A375 (cell line): ENCODE results near the gene SPANXN2. TPM values are rescaled to one million over a fixed set of nuclear protein-coding genes. Genes with fewer than 3 reads are reported as not detected.

Experiments
- total RNA-seq: library from RNA; depleted of rRNA; stranded (reverse); fragments of >200 nt; shearing (Covaris generic); gene quantifications from 2 replicates; pipeline ENCODE4 v1.2.3, GENCODE V29; 2014; rRNA removed

SPANXN2 gene
- not detected in 2 replicates for total RNA-seq

GRCh38 chrX:143720652-143721051 is at the start of gene SPANXN2:
Gene SPANXN2, minus strand, starts transcription at chrX:143720752. Its CDS starts 84 bp downstream, at chrX:143720668.

Other genes starting within 250 kb of the SPANXN2 start
- not detected in 2 replicates for gene SPANXN3, start 203.3 kb downstream of the SPANXN2 start, total RNA-seq
- 1.5 TPM in 2 replicates for gene SLITRK4, start 84.7 kb downstream of the SPANXN2 start, total RNA-seq
- gene UBE2NL, start 163.3 kb upstream of the SPANXN2 start, total RNA-seq = not detected in 2 replicates